Activated CD8-positive, alpha-beta T cell treated with anti-CD3 and anti-CD28 coated beads for 36 hours (primary cell): ENCODE results near the gene GLP1R. TPM values are rescaled to one million over a fixed set of nuclear protein-coding genes. Genes with fewer than 3 reads are reported as not detected.

ENCODE experiments used
- ATAC-seq: fragments of 200-7000 bp; cut with Tn5 transposase; one replicate; pipeline ENCODE4 v1.10.0; 2021; ENCODE audit warnings: mild to moderate bottlenecking, moderate library complexity
- CTCF ChIA-PET: fragments of 350-600 bp; sonication (Branson Sonifier 250); formaldehyde crosslinking; loops from one replicate; lab custom pipeline; 2021; ENCODE audit warnings: antibody characterized with exemption; lab: Charles Lee
- POLR2A ChIA-PET: fragments of 350-600 bp; sonication (Branson Sonifier 250); formaldehyde crosslinking; loops from one replicate; lab custom pipeline; 2021; ENCODE audit warnings: antibody characterized with exemption; lab: Charles Lee
- DNase-seq: peaks from one replicate; pipeline ENCODE4 v3.0.0-alpha.2; 2020
- H3K27ac Mint-ChIP-seq: one replicate; pipeline ENCODE4 v1.8.0; 2021; ENCODE audit warnings: mild to moderate bottlenecking, mixed read lengths
- H3K27me3 Mint-ChIP-seq: one replicate; pipeline ENCODE4 v1.8.0; 2021; ENCODE audit warnings: mixed read lengths
- H3K36me3 Mint-ChIP-seq: one replicate; pipeline ENCODE4 v1.8.0; 2021; ENCODE audit warnings: low read depth, mixed read lengths
- H3K4me1 Mint-ChIP-seq: one replicate; pipeline ENCODE4 v1.8.0; 2021; ENCODE audit warnings: low read depth, mixed read lengths
- H3K4me3 Mint-ChIP-seq: one replicate; pipeline ENCODE4 v1.8.0; 2021; ENCODE audit warnings: mild to moderate bottlenecking, moderate library complexity, mixed read lengths
- H3K9me3 Mint-ChIP-seq: one replicate; pipeline ENCODE4 v1.8.0; 2021; ENCODE audit warnings: mixed read lengths
- CTCF ChIP-seq: fragments of 200-600 bp; IDR thresholded peaks from one replicate; pipeline ENCODE4 v1.8.0; 2022; ENCODE audit warnings: antibody characterized with exemption, mild to moderate bottlenecking
- intact Hi-C: fragments of 100-400 bp; cut with micrococcal nuclease; formaldehyde crosslinking; loops from one replicate; pipeline ENCODE4 v1.10.0; 2022
- total RNA-seq, 2 experiments: library from RNA; stranded (reverse); gene quantifications; one replicate each; pipeline ENCODE4 v1.2.3, GENCODE V29; 2021

The GLP1R gene
- total RNA-seq, 2 experiments from 2014 or later, result 0.81 to 1.1 TPM

- CTCF ChIA-PET, result interaction anchor here (1.0 to 1.6 kb wide), 3 partner anchors 20 to 195 kb away, joined by 3 to 5 read pairs (median 4); no protein-coding TSS in a partner anchor
- peaks cover 57% of the 10 kb centered on the region for H3K4me1 Mint-ChIP-seq
- DNase-seq, result no peak
- POLR2A ChIA-PET, result interaction anchor here (1.2 kb wide), 1 partner anchor 53 kb away, joined by 4 read pairs; no protein-coding TSS in a partner anchor
- no peak for TF ChIP-seq CTCF
- peak overlapping the region; percentile 2 for H3K27ac Mint-ChIP-seq
- H3K27me3 Mint-ChIP-seq, result no peaks in the 10 kb centered on the region
- no peak for ATAC-seq
- H3K4me3 Mint-ChIP-seq, result no peak overlapping the region
- no peaks in the 10 kb centered on the region for H3K9me3 Mint-ChIP-seq
- intact Hi-C loops, result no loop called here
- peaks cover 62% of the 10 kb centered on the region for H3K36me3 Mint-ChIP-seq
Measured at GRCh38 chr6:39108041-39108839, 59.7 kb downstream of the GLP1R start.

DNA sequence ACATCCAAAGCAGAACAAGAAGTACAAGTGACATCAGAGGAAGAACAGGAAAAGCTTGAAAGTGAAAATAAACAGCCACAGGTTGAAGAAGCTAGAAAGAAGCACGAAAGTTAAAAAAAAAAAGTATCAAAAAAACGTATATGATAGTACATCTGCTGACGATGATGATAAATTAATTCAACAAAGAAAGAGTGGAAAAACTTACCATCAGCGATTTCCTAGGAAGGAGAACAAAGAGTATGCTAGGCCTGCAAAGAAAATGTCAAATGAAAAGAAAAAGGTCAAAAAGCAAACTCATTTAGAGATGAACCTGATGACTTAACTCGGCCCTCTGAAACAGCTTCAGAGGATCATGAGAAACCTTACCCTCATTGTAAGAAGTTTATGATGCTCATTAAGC, 62.7 kb downstream of the GLP1R start:
- intact Hi-C loops, result loop anchor here (2.0 kb wide), 1 partner anchor 42 kb away; no protein-coding TSS in a partner anchor
- peaks cover 41% of the 10 kb centered on the region for H3K36me3 Mint-ChIP-seq
- no peak for TF ChIP-seq CTCF
- DNase-seq, result peak; percentile 25
- peak overlapping the region; percentile 89 for H3K4me3 Mint-ChIP-seq
- ChIA-PET POLR2A (interaction anchor here (0.7 to 1.5 kb wide), 6 partner anchors 9 to 686 kb away, joined by 3 to 6 read pairs (median 4); partner anchors contain the start of gene KCNK5), CTCF (interaction anchor here (0.9 to 1.9 kb wide), 7 partner anchors 9 to 191 kb away, joined by 3 to 5 read pairs (median 3); no protein-coding TSS in a partner anchor)
- peaks cover 77% of the 10 kb centered on the region for H3K4me1 Mint-ChIP-seq
- H3K9me3 Mint-ChIP-seq, result no peaks in the 10 kb centered on the region
- H3K27me3 Mint-ChIP-seq, result no peaks in the 10 kb centered on the region
- peak; percentile 25 for ATAC-seq
- H3K27ac Mint-ChIP-seq, result peak overlapping the region; percentile 91

- H3K9me3 Mint-ChIP-seq, result peaks cover 2% of the 10 kb centered on the region
- ChIA-PET CTCF (interaction anchor here (1.2 to 3.0 kb wide), 5 partner anchors 25 to 117 kb away, joined by 3 to 7 read pairs (median 5); no protein-coding TSS in a partner anchor), POLR2A (interaction anchor here (1.0 to 1.7 kb wide), 3 partner anchors 40 to 115 kb away, joined by 3 to 5 read pairs (median 4); partner anchors contain the start of gene KCNK5)
- peak overlapping the region; percentile 91 for H3K27ac Mint-ChIP-seq
- ATAC-seq (no peak), DNase-seq (no peak)
- TF ChIP-seq CTCF, result no peak
- H3K27me3 Mint-ChIP-seq, result no peaks in the 10 kb centered on the region
- peaks cover 25% of the 10 kb centered on the region for H3K36me3 Mint-ChIP-seq
- intact Hi-C loops, result no loop called here
- peaks cover 74% of the 10 kb centered on the region for H3K4me1 Mint-ChIP-seq
- H3K4me3 Mint-ChIP-seq, result peak overlapping the region; percentile 89
Measured at GRCh38 chr6:39113788-39114187, 65.2 kb downstream of the GLP1R start.

- DNase-seq (no peak), ATAC-seq (peak; percentile 3)
- Mint-ChIP-seq H3K4me3 (peak overlapping the region; percentile 89), H3K9me3 (peaks cover 2% of the 10 kb centered on the region), H3K27ac (peak overlapping the region; percentile 91), H3K4me1 (peaks cover 69% of the 10 kb centered on the region), H3K27me3 (no peaks in the 10 kb centered on the region), H3K36me3 (peaks cover 19% of the 10 kb centered on the region)
- no peak for TF ChIP-seq CTCF
- intact Hi-C loops, result no loop called here
- POLR2A ChIA-PET, result interaction anchor here (1.0 to 1.7 kb wide), 7 partner anchors 9 to 114 kb away, joined by 3 to 5 read pairs (median 4); partner anchors contain the start of gene KCNK5
- CTCF ChIA-PET, result interaction anchor here (1.2 to 3.0 kb wide), 6 partner anchors 24 to 117 kb away, joined by 3 to 7 read pairs (median 4); no protein-coding TSS in a partner anchor
Measured at GRCh38 chr6:39114388-39114703, 65.8 kb downstream of the GLP1R start.
